Thyroid gland (tissue), 4 donors: ENCODE data around the gene ARL10. TPM values are rescaled to one million over a fixed set of nuclear protein-coding genes. Genes with fewer than 3 reads are reported as not detected.

Experiments used
- DNase-seq, 2 donors: peaks; one replicate each; pipeline ENCODE4 v3.0.0-alpha.2; 2019
- H3K27ac ChIP-seq, 3 donors: fragments of 200-600 bp; sonication (generic); 1 replicate in 2 of 3; 2 replicates in 1 of 3; pipeline ENCODE4 v1.5.1; 2016 to 2019; ENCODE audit warnings: mild to moderate bottlenecking in 1 of 3, moderate library complexity in 1 of 3
- H3K27me3 ChIP-seq: fragments of 200-600 bp; sonication (generic); one replicate; pipeline ENCODE4 v1.5.1; 2019
- H3K36me3 ChIP-seq, 2 donors: fragments of 200-600 bp; sonication (generic); one replicate each; pipeline ENCODE4 v1.5.1; 2016 to 2019
- H3K4me1 ChIP-seq, 2 donors: fragments of 200-600 bp; sonication (generic); one replicate each; pipeline ENCODE4 v1.5.1; 2017 to 2019
- H3K4me3 ChIP-seq, 3 donors: fragments of 200-600 bp; sonication (generic); replicated peaks in 1 of 3; 1 replicate in 2 of 3; 2 replicates in 1 of 3; pipeline ENCODE4 v1.5.1; 2016; ENCODE audit warnings: mild to moderate bottlenecking in 1 of 3
- H3K9me3 ChIP-seq: fragments of 200-600 bp; sonication (generic); one replicate; pipeline ENCODE4 v1.5.1; 2017
- POLR2A ChIP-seq, 2 donors: fragments of 450-650 bp; IDR thresholded peaks; one replicate each; pipeline ENCODE4 v1.6.1; 2017; ENCODE audit warnings: antibody characterized with exemption in 2 of 2, mild to moderate bottlenecking in 2 of 2, moderate library complexity in 1 of 2
- WGBS, 2 donors: methylation state at CpG; one replicate each; pipeline ENCODE4 v1.1.5; 2017; 5-methylcytosine and 5-hydroxymethylcytosine counted together
- intact Hi-C: fragments of 100-400 bp; cut with DNase I; formaldehyde crosslinking; loops from one replicate; pipeline ENCODE4 v1.15.1; 2023
- total RNA-seq, 4 donors: library from RNA; depleted of rRNA; stranded (reverse); fragments of >200 nt; gene quantifications; one replicate each; pipeline ENCODE4 v1.2.3, GENCODE V29; 2016
- TF ChIP-seq, protein P1 (sequence below), 6 experiments: fragments of 200-600 bp in 3 of 6; fragments of 450-650 bp in 3 of 6; sonication (generic) in 3 of 6; IDR thresholded peaks; one replicate each; pipeline ENCODE4 v1.5.1; 2016 to 2019; ENCODE audit warnings: antibody characterized with exemption in 6 of 6, mild to moderate bottlenecking in 2 of 6, inconsistent platforms in 1 of 6, moderate library complexity in 1 of 6

ARL10 gene
- total RNA-seq, 4 donors from 2014 or later, result 2.1 to 11.0 (median 2.8) TPM

- peaks cover 17 to 30% of the 10 kb centered on the region in 2 donors for H3K4me1 ChIP-seq
- TF ChIP-seq POLR2A (IDR thresholded peaks at IDR 0.05), result no peak
- TF ChIP-seq, protein P1, sequence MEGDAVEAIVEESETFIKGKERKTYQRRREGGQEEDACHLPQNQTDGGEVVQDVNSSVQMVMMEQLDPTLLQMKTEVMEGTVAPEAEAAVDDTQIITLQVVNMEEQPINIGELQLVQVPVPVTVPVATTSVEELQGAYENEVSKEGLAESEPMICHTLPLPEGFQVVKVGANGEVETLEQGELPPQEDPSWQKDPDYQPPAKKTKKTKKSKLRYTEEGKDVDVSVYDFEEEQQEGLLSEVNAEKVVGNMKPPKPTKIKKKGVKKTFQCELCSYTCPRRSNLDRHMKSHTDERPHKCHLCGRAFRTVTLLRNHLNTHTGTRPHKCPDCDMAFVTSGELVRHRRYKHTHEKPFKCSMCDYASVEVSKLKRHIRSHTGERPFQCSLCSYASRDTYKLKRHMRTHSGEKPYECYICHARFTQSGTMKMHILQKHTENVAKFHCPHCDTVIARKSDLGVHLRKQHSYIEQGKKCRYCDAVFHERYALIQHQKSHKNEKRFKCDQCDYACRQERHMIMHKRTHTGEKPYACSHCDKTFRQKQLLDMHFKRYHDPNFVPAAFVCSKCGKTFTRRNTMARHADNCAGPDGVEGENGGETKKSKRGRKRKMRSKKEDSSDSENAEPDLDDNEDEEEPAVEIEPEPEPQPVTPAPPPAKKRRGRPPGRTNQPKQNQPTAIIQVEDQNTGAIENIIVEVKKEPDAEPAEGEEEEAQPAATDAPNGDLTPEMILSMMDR (IDR thresholded peaks at IDR 0.05), result no peak
- intact Hi-C loops, result loop anchor here (5.0 kb wide), 3 partner anchors 127 to 242 kb away; no protein-coding TSS in a partner anchor
- peak overlapping the region; percentile 75 to 87 (median 77) for H3K27ac ChIP-seq
- 66 to 68% methylated on average over 13 of the region's 13 CpGs for WGBS, 2 donors
- no peaks in the 10 kb centered on the region for H3K36me3 ChIP-seq
- no peak for DNase-seq
- no peaks in the 10 kb centered on the region for H3K9me3 ChIP-seq
- H3K4me3 ChIP-seq, result peak overlapping the region; percentile 34 to 93 (median 88)
- H3K27me3 ChIP-seq, result no peaks in the 10 kb centered on the region
Observed at GRCh38 chr5:176415240-176415951, 50.1 kb downstream of the ARL10 start.

DNA sequence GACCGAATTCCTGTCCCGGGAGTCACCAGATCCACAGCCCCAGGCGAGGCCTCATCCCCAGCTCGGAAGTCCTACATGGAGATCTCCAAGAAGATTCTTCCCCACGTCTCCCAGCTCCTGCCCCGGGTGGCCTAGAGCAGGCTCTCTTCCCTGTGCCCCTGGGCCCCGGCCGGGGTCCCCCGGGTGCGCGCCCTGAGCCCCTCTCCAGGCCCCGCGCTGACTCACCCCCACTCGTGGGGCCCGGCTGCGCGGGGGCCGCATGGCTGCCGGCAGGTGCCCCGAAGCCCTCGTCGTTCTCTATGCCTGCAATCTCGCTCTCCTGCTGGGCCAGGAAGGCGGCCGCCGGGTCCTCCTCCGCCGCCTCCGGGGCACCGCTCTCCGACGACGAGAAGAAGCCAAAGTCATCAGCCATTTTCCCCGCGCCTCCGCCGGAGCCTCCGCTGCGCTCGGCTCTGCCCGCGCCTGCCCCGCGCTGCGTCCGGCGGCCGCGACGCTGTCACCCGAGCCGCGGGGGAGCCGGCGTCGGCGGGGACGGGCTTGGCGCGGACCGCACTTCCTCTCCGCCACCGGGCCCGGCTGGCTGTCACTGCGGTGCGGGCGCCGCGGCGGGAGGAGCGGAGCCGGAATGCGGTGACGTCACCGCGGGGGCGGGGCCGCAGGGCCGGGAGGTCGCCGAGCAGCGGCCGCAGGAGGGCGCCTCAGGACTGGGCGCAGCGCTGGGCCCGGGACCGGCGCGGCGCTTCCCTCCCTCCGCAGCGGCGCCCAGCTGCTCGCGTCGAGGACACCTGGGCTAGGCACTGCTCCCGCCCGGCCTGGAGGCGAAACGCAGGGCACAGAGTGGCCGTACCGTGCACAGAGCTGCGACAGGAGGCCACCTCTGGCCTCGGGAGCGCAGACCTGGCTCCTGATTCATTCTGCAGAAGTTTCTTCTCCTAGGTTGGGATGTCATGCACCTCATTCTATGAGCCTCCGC is 51.0 kb downstream of the ARL10 start, which contains the start of gene CLTB:
TSS of gene CLTB (minus strand) at position 588 of the 973 bp plus-strand sequence. CDS start at position 412, 176 bp downstream.
- Histone ChIP-seq H3K27ac (peak within 1 kb of the TSS; percentile 75 to 87 (median 77)), H3K4me3 (peak within 1 kb of the TSS; percentile 34 to 93 (median 88)), H3K36me3 (no peaks in the 10 kb centered on the region), H3K4me1 (peaks cover 17 to 30% of the 10 kb centered on the region in 2 donors), H3K9me3 (no peaks in the 10 kb centered on the region), H3K27me3 (no peaks in the 10 kb centered on the region)
- 3 to 6% methylated on average over 23 to 31 of the region's 107 CpGs for WGBS, 2 donors
- TF ChIP-seq, protein P1 (IDR thresholded peaks at IDR 0.05), result peak; percentile 16 to 98 (median 73)
- TF ChIP-seq POLR2A (IDR thresholded peaks at IDR 0.05), result peak in 1 of 2 donors; percentile 96
- peak; percentile 89 to 90 for DNase-seq
- intact Hi-C loops, result loop anchor here (5.0 kb wide), 3 partner anchors 126 to 241 kb away; no protein-coding TSS in a partner anchor

DNA sequence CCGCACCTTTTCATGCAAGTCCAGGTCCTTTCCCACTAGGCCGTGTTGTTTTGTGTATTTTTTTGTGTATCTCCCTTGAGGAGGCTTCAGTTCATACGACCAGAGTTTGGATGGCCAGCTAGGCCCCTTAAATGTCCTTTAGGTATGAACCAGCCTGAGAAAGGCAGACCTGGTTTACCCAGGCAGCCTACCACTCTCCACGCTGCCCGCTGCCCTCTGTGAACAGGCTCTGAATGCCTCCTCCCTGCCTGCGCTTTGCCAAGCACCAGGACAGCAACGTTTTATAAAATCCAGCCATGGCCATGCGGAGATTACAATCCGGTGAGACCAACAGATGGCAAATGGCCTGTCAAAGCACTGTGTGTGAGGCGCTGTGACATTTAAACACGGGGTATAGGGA is 51.7 kb downstream of the ARL10 start:
- Histone ChIP-seq H3K4me1 (peaks cover 17 to 30% of the 10 kb centered on the region in 2 donors), H3K36me3 (no peaks in the 10 kb centered on the region), H3K4me3 (peak overlapping the region in 1 of 3 donors; percentile 88), H3K27ac (peak overlapping the region in 2 of 3 donors; percentile 18 to 50), H3K9me3 (no peaks in the 10 kb centered on the region), H3K27me3 (no peaks in the 10 kb centered on the region)
- DNase-seq, result peak in 1 of 2 donors; percentile 14
- TF ChIP-seq, protein P1 (IDR thresholded peaks at IDR 0.05), result no peak
- TF ChIP-seq POLR2A (IDR thresholded peaks at IDR 0.05), result no peak
- intact Hi-C loops, result loop anchor here (5.0 kb wide), 3 partner anchors 125 to 240 kb away; no protein-coding TSS in a partner anchor
- WGBS, 2 donors, result 82 to 88% methylated on average over 11 of the region's 11 CpGs

- Histone ChIP-seq H3K4me3 (no peak overlapping the region), H3K27me3 (no peaks in the 10 kb centered on the region), H3K9me3 (no peaks in the 10 kb centered on the region), H3K27ac (no peak overlapping the region), H3K4me1 (peaks cover 17 to 30% of the 10 kb centered on the region in 2 donors), H3K36me3 (no peaks in the 10 kb centered on the region)
- intact Hi-C loops, result loop anchor here (5.0 kb wide), 3 partner anchors 124 to 239 kb away; no protein-coding TSS in a partner anchor
- no peak for TF ChIP-seq POLR2A (IDR thresholded peaks at IDR 0.05)
- TF ChIP-seq, protein P1 (IDR thresholded peaks at IDR 0.05), result no peak
- WGBS, 2 donors, result 90 to 92% methylated on average over 9 of the region's 9 CpGs
- DNase-seq, result no peak
Observed at GRCh38 chr5:176418251-176418650, 53.0 kb downstream of the ARL10 start.
